Cardiac fibroblast (primary cell): ENCODE data around the gene SEMA5A.

ENCODE experiments used
- DNase-seq, 2 donors: peaks; one replicate each; pipeline versions ENCODE4 v3.0.0 to v3.0.0-alpha.2; 2010; ENCODE audit warnings: low read depth in 2 of 2
- H3K4me3 ChIP-seq, 2 donors: replicated peaks in 1 of 2; 1 replicate in 1 of 2; 2 replicates in 1 of 2; pipeline ENCODE4 v1.5.1; 2011; ENCODE audit warnings: low read depth in 2 of 2, low read length in 2 of 2, mild to moderate bottlenecking in 2 of 2, moderate library complexity in 1 of 2
- CTCF ChIP-seq: IDR thresholded peaks from one replicate; pipeline ENCODE4 v1.5.1; 2011; ENCODE audit warnings: low read depth, mild to moderate bottlenecking, low read length, inconsistent platforms

SEMA5A gene

GRCh38 chr5:9573796-9574195, 27.9 kb upstream of the SEMA5A start:
- no peak overlapping the region for H3K4me3 ChIP-seq
- TF ChIP-seq CTCF: no peak
- DNase-seq: no peak

GRCh38 chr5:9572246-9572645, 26.4 kb upstream of the SEMA5A start:
- no peak overlapping the region for H3K4me3 ChIP-seq
- no peak for TF ChIP-seq CTCF

GRCh38 chr5:9570876-9571275, 25.0 kb upstream of the SEMA5A start:
- DNase-seq: no peak
- TF ChIP-seq CTCF: no peak
- H3K4me3 ChIP-seq: no peak overlapping the region

More at GRCh38 chr5:9572246-9572645, 26.4 kb upstream of the SEMA5A start:
- DNase-seq: no peak

GRCh38 chr5:9567039-9567438, 21.2 kb upstream of the SEMA5A start:
- TF ChIP-seq CTCF: no peak
- no peak overlapping the region for H3K4me3 ChIP-seq
- no peak for DNase-seq

- DNase-seq: no peak
- no peak overlapping the region for H3K4me3 ChIP-seq
- no peak for TF ChIP-seq CTCF
Measured at GRCh38 chr5:9564752-9565151, 18.9 kb upstream of the SEMA5A start.

GRCh38 chr5:9562141-9562540, 16.3 kb upstream of the SEMA5A start:
- no peak overlapping the region for H3K4me3 ChIP-seq
- no peak for TF ChIP-seq CTCF
- peak in 1 of 2 donors; percentile 47 for DNase-seq

GRCh38 chr5:9559965-9560364, 14.1 kb upstream of the SEMA5A start:
- H3K4me3 ChIP-seq: no peak overlapping the region
- no peak for DNase-seq
- no peak for TF ChIP-seq CTCF
